ENCODE measurements around the gene HOXD8.

DNA sequence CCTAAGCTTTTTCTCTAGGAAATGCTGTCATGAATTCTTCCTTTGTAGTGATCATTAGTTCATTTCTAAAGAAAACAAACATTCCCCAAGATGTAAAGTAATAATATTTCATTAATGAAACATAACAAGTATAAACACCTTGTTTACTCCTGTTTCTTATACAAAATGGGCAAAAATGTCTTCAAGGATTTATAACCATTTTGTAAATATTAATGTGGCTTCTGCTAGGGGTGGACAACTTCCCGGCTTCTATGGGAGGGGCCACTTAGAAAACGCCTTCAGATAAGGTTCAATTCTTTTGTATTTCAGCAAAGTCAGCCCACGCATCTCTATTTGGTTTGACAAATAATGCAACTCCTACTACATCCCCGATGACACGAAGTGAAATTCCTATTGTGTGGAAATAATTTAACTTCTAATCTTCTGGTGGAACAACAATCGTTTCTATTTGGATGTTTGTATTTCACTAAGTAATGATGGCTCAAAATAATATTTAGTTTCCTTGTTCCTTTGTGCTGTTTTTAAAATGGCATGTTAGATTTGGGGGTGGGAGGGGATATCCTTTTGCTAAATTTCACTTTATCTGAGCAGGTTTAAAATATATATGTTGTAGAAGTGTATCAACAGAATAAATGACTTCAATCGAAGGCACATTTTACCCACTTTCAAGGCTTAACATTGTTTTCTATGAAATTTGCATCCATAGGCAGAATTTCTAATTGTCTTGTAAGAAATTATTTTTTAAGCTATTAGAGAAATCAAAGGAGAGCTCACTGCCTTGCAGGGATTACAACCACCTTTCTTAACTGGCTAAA, 44.3 kb downstream of the HOXD8 start:
- no peak for TF ChIP-seq TAF1 (IDR thresholded peaks at IDR 0.05; ENCODE audit: borderline replicate concordance, low read depth, low read length)
- TF ChIP-seq, protein P1, sequence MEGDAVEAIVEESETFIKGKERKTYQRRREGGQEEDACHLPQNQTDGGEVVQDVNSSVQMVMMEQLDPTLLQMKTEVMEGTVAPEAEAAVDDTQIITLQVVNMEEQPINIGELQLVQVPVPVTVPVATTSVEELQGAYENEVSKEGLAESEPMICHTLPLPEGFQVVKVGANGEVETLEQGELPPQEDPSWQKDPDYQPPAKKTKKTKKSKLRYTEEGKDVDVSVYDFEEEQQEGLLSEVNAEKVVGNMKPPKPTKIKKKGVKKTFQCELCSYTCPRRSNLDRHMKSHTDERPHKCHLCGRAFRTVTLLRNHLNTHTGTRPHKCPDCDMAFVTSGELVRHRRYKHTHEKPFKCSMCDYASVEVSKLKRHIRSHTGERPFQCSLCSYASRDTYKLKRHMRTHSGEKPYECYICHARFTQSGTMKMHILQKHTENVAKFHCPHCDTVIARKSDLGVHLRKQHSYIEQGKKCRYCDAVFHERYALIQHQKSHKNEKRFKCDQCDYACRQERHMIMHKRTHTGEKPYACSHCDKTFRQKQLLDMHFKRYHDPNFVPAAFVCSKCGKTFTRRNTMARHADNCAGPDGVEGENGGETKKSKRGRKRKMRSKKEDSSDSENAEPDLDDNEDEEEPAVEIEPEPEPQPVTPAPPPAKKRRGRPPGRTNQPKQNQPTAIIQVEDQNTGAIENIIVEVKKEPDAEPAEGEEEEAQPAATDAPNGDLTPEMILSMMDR (IDR thresholded peaks at IDR 0.05 in 2 of 3, conservative IDR thresholded peaks at IDR 0.05 in 1 of 3; ENCODE audit: control insufficient read depth in 2 of 3, extremely low read depth in 1 of 3, insufficient read depth in 1 of 3, low read depth in 3 of 3, low read length in 3 of 3): no peak
- TF ChIP-seq, protein P2, sequence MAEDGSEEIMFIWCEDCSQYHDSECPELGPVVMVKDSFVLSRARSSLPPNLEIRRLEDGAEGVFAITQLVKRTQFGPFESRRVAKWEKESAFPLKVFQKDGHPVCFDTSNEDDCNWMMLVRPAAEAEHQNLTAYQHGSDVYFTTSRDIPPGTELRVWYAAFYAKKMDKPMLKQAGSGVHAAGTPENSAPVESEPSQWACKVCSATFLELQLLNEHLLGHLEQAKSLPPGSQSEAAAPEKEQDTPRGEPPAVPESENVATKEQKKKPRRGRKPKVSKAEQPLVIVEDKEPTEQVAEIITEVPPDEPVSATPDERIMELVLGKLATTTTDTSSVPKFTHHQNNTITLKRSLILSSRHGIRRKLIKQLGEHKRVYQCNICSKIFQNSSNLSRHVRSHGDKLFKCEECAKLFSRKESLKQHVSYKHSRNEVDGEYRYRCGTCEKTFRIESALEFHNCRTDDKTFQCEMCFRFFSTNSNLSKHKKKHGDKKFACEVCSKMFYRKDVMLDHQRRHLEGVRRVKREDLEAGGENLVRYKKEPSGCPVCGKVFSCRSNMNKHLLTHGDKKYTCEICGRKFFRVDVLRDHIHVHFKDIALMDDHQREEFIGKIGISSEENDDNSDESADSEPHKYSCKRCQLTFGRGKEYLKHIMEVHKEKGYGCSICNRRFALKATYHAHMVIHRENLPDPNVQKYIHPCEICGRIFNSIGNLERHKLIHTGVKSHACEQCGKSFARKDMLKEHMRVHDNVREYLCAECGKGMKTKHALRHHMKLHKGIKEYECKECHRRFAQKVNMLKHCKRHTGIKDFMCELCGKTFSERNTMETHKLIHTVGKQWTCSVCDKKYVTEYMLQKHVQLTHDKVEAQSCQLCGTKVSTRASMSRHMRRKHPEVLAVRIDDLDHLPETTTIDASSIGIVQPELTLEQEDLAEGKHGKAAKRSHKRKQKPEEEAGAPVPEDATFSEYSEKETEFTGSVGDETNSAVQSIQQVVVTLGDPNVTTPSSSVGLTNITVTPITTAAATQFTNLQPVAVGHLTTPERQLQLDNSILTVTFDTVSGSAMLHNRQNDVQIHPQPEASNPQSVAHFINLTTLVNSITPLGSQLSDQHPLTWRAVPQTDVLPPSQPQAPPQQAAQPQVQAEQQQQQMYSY (CRISPR knock-in tag; IDR thresholded peaks at IDR 0.05): no peak
- no peak for TF ChIP-seq POLR2AphosphoS5 (IDR thresholded peaks at IDR 0.05; ENCODE audit: low read length)
- TF ChIP-seq EGR1 (IDR thresholded peaks at IDR 0.05; ENCODE audit: borderline replicate concordance in 1 of 2, low read depth in 2 of 2, low read length in 2 of 2): no peak
- TF ChIP-seq, protein P3, sequence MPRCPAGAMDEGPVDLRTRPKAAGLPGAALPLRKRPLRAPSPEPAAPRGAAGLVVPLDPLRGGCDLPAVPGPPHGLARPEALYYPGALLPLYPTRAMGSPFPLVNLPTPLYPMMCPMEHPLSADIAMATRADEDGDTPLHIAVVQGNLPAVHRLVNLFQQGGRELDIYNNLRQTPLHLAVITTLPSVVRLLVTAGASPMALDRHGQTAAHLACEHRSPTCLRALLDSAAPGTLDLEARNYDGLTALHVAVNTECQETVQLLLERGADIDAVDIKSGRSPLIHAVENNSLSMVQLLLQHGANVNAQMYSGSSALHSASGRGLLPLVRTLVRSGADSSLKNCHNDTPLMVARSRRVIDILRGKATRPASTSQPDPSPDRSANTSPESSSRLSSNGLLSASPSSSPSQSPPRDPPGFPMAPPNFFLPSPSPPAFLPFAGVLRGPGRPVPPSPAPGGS (IDR thresholded peaks at IDR 0.05; ENCODE audit: borderline replicate concordance, insufficient read depth, low read depth, low read length, poor library complexity, severe bottlenecking): no peak
- TF ChIP-seq, protein P4, sequence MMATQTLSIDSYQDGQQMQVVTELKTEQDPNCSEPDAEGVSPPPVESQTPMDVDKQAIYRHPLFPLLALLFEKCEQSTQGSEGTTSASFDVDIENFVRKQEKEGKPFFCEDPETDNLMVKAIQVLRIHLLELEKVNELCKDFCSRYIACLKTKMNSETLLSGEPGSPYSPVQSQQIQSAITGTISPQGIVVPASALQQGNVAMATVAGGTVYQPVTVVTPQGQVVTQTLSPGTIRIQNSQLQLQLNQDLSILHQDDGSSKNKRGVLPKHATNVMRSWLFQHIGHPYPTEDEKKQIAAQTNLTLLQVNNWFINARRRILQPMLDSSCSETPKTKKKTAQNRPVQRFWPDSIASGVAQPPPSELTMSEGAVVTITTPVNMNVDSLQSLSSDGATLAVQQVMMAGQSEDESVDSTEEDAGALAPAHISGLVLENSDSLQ (IDR thresholded peaks at IDR 0.05): no peak
- no peak for TF ChIP-seq JUND (IDR thresholded peaks at IDR 0.05; ENCODE audit: low read depth, low read length)
- no peak for TF ChIP-seq POLR2A (IDR thresholded peaks at IDR 0.05; ENCODE audit: low read depth, low read length)
- TF ChIP-seq ETV6 (conservative IDR thresholded peaks at IDR 0.05 in 1 of 2, IDR thresholded peaks at IDR 0.05 in 1 of 2; ENCODE audit: borderline replicate concordance in 1 of 2, low read depth in 1 of 2): no peak
- TF ChIP-seq SIN3A (IDR thresholded peaks at IDR 0.05; ENCODE audit: low read depth, low read length): no peak
